Cerebellar nuclear complex (tissue), 1 donor: ENCODE results near the gene ZNF621.
A peak's percentile ranks its signal among the peaks of the same experiment; 100 is the strongest.
"Not testable (repeated sequence)": the region's sequence is repeated elsewhere in the genome, so short reads cannot be mapped to it uniquely, and the experiment has no call there.

Experiments
- DNase-seq, 2 experiments: peaks; one replicate each; lab custom pipeline; 2025; lab: John Stamatoyannopoulos, UW

The ZNF621 gene

DNA sequence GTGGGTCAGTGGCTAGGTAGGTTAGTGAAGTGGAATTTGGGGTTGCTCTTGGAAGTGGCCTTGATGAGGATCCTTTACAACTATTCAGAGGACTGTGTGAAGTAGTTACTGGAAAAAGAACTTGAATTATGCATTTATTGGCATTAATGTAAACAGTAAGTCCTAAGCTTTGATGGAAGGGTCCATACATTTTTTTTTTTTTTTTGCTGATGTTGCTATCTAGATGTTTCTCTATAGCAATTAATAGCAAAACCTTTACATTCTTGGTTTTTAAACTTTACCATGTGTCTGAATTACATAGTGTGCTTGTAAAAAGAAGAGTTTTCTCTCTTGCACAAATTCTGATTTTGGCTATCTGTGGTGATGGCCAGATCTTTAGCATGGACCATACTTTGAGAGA is 9.5 kb downstream of the ZNF621 start:
- no peak for DNase-seq

GRCh38 chr3:40546816-40547215 is 22.1 kb downstream of the ZNF621 start:
- DNase-seq = no peak

DNA sequence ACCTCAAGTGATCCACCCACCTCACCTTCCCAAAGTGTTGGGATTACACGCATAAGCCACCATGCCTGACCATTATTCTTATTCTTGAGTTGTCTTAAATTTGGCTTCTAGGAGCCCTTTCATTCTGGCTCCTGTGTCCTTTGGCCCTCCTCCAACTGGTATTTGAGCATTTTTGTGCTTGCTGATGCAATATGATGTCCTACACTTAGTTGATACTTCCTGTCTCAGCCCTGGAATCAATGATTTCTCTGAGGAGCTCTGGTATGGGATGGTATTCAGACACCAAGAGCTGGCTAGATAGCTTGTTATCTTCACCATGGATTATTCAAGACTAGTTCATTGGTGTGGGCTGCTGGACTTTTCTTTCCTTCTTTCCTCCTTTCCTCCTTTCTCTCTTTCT is 25.4 kb downstream of the ZNF621 start:
- no peak for DNase-seq

GRCh38 chr3:40557575-40558161 is 32.9 kb downstream of the ZNF621 start:
- no peak for DNase-seq

DNA sequence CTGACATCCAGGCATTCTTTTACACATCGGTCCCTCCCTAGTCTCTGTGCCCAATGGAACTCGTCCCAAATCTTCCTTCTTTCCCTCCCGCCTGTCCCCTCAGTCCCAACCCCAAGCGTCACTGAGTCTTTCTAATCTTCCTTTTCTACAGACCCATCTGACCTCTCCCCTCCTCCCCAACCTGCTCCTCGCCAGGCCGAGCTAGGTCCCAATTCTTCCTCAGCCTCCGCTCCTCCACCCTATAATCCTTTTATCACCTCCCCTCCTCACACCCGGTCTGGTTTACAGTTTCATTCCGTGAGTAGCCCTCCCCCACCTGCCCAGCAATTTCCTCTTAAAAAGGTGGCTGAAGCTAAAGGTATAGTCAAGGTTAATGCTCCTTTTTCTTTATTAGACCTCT is 37.7 kb downstream of the ZNF621 start:
- not testable (repeated sequence) for DNase-seq

DNA sequence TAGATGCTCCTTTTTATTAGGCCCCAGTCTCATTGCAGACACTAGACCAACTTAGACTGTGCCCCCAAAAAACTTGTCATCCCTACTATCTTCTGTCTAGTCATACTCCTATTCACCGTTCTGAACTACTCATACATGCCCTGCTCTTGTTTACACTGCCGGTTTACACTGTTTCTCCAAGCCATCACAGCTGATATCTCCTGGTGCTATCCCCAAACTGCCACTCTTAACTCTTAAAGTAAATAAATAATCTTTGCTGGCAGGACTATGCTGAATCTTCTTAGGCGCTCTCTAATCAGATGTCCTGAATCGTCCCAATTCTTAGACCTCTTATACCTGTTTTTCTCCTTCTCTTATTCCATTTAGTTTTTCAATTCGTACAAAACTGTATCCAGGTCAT is 40.9 kb downstream of the ZNF621 start:
- DNase-seq = not testable (repeated sequence)

DNA sequence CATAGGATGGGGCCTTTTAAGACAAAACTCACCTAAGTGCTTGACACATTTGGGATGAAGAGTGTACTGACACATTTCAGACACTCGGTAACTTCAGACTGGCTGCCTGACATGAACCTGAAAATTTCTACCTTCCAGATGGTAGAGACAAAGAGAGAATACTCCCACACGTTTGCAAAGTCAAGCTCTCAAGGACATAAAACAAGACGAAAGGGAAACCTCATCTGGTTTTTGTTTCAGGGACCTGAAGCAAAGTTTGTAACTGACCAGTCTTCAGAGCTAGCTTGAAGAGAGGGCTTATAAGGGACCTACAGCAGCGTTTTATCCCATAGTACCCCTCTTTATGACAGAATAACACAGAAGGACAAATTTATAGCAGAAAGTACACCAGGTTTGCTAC is 41.9 kb downstream of the ZNF621 start:
- no peak for DNase-seq

DNA sequence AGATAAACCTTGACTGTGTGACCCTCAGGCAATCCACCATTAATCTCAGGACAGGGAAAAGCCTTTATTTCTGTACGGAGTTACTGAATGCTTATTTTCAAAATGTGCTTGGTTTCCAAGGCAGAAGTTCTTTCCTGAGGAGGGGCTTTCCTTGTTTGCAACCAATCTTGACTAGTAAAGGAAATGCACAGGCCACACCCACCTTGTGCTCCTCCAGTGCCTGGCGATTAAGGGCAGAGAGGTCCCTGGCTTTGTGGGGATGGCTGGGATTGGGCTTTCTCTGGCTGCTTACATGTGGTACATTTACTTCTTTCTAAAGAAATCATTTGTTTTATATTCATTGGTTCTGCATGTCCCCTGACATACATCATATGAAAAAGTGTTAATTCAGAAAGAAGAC is 47.8 kb downstream of the ZNF621 start:
- DNase-seq = no peak

- DNase-seq = no peak
Observed at GRCh38 chr3:40574050-40574449, 49.3 kb downstream of the ZNF621 start.

GRCh38 chr3:40574661-40575060 is 49.9 kb downstream of the ZNF621 start:
- DNase-seq = peak in 1 of 2 experiments; percentile 38

GRCh38 chr3:40576396-40576795 is 51.6 kb downstream of the ZNF621 start:
- no peak for DNase-seq

GRCh38 chr3:40580494-40581091 is 55.8 kb downstream of the ZNF621 start:
- DNase-seq = peak; percentile 42 to 74

DNA sequence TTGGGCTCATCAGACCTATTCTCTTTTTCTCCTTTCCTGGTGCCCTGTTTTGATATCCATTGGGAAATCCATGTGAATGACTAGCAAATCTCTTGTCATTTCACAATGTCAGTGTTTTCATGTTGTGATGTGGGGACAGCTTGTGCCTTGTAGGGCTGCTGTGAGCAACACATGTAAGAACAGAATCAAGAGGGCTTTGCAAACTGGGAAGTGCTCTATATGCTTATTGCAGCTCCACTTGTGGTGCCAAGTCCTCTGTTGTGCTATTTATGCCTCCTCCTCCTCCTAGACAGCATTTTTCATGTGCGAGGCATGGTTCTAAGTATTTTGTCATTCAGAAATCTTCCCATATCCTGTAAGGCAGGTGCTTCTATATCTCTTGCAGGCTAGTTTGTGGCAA is 56.4 kb downstream of the ZNF621 start:
- DNase-seq = no peak

GRCh38 chr3:40582401-40583027 is 57.8 kb downstream of the ZNF621 start:
- DNase-seq = no peak

GRCh38 chr3:40583691-40584090 is 58.9 kb downstream of the ZNF621 start:
- no peak for DNase-seq

DNA sequence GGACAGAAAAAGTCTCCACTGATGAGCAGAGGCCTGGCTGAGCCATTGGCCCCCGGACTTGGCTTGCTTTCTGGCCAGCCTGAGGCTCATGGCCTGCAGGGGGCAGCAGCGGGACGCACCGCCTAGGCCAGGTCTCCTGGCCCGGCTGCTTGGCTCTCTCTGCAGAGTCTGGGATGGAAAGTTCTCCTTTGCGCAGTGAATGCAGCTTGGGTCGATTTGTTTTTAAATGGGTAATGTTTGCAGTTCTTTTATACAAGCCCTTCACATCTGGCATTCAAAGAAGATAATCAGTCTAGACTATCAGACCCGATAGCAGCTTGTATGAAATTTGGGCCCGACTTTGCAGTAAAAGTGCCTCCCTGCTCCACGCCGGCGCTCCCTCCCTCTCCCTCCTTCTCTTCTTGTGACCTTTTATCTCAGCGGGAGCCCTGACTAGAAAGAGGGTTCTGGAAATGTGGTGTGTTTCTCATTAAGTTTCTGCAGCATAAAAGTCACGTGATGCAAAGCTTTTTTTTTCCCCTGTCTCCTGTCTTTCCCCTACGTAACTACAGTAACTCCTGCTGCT is 59.9 kb downstream of the ZNF621 start:
- peak; percentile 38 to 84 for DNase-seq

- no peak for DNase-seq
Observed at GRCh38 chr3:40585381-40586016, 60.7 kb downstream of the ZNF621 start.

DNA sequence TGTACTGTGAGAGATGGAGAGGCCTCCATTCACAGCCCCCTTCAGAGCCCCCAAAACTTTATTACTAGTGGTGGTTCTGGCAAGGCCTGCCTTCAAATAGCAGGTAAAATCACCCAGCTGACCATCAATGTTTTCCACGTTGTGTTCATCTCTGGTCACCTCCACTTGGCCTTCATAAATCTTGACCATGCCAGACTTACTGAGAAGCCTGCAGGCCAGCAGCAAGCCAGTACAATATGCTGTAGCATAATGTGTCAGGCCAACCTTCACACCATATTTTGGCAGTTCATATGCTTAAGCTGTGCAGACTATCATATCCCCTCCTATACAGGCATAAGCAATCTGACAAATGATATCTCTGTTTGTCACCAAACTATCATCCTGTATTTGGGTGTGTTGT is 62.1 kb downstream of the ZNF621 start:
- DNase-seq = no peak

DNA sequence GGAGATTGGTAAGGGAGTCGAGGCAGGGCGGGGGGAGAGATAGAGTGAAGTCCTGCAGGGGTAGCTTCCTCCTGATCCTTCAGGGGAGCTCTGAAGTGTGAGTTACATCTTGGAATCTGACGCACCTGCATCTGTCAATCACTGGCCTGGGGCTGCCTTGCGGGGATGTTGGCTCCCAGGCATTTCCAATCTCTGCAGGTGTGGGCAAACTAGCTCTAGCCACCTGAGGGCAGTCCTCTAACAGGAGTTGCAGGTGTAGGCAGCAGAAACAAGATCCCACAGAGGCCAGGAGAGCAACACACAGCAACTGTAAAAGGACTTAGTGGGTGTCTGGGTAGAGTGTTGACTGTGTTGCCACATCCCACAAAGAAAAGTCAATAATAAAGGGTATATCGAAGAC is 63.6 kb downstream of the ZNF621 start:
- DNase-seq = no peak
